ENCODE measurements around the gene CT45A2. TPM values are rescaled to one million over a fixed set of nuclear protein-coding genes. Genes with fewer than 3 reads are reported as not detected.
"Not testable (repeated sequence)": the region's sequence is repeated elsewhere in the genome, so short reads cannot be mapped to it uniquely, and the experiment has no call there.

CT45A2 gene, protein sequence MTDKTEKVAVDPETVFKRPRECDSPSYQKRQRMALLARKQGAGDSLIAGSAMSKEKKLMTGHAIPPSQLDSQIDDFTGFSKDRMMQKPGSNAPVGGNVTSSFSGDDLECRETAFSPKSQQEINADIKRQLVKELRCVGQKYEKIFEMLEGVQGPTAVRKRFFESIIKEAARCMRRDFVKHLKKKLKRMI
- not detected in 2 replicates for total RNA-seq

DNA sequence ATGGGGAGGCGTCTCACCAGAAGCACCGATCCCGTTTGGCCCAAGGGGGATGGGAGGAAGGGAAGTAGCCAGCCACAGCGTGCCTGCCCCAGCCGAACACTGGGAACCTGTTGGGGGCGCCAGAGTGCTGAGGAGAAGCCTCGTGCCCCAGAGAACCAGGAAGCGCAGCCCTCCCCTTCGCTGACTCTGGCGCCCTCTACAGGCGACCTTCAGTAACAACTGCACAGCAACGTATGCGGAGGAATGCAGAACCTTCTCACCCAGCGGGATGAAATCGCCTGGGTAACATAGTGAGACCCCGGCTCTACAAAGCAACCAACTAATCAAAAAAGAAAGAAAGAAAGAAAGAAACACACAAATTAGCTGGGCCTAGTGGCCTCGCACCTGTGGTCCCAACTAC, at the start of gene CT45A2:
Gene CT45A2, minus strand, starts transcription at position 101 of the 400 bp plus-strand sequence. CDS start 3,747 bp downstream, outside the sequence.
- intact Hi-C loops (cut with micrococcal nuclease): not testable (repeated sequence)

DNA sequence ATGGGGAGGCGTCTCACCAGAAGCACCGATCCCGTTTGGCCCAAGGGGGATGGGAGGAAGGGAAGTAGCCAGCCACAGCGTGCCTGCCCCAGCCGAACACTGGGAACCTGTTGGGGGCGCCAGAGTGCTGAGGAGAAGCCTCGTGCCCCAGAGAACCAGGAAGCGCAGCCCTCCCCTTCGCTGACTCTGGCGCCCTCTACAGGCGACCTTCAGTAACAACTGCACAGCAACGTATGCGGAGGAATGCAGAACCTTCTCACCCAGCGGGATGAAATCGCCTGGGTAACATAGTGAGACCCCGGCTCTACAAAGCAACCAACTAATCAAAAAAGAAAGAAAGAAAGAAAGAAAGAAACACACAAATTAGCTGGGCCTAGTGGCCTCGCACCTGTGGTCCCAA, 34.6 kb upstream of the CT45A2 start, which contains the start of gene CT45A8:
Gene CT45A8, minus strand, starts transcription at position 101 of the 400 bp plus-strand sequence. CDS start 3,755 bp downstream, outside the sequence.
- intact Hi-C loops (cut with micrococcal nuclease): not testable (repeated sequence)

DNA sequence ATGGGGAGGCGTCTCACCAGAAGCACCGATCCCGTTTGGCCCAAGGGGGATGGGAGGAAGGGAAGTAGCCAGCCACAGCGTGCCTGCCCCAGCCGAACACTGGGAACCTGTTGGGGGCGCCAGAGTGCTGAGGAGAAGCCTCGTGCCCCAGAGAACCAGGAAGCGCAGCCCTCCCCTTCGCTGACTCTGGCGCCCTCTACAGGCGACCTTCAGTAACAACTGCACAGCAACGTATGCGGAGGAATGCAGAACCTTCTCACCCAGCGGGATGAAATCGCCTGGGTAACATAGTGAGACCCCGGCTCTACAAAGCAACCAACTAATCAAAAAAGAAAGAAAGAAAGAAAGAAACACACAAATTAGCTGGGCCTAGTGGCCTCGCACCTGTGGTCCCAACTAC, 17.4 kb upstream of the CT45A2 start, which contains the start of gene CT45A7:
Gene CT45A7, minus strand, starts transcription at position 101 of the 400 bp plus-strand sequence. CDS start 3,747 bp downstream, outside the sequence.
- intact Hi-C loops (cut with micrococcal nuclease): not testable (repeated sequence)

DNA sequence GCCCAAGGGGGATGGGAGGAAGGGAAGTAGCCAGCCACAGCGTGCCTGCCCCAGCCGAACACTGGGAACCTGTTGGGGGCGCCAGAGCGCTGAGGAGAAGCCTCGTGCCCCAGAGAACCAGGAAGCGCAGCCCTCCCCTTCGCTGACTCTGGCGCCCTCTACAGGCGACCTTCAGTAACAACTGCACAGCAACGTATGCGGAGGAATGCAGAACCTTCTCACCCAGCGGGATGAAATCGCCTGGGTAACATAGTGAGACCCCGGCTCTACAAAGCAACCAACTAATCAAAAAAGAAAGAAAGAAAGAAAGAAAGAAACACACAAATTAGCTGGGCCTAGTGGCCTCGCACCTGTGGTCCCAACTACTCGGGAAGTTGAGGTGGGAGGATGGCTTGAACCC, 17.1 kb downstream of the CT45A2 start, which contains the start of gene CT45A6:
Gene CT45A6, minus strand, starts transcription at position 101 of the 400 bp plus-strand sequence. CDS start 3,794 bp downstream, outside the sequence.
- intact Hi-C loops (cut with micrococcal nuclease): not testable (repeated sequence)

DNA sequence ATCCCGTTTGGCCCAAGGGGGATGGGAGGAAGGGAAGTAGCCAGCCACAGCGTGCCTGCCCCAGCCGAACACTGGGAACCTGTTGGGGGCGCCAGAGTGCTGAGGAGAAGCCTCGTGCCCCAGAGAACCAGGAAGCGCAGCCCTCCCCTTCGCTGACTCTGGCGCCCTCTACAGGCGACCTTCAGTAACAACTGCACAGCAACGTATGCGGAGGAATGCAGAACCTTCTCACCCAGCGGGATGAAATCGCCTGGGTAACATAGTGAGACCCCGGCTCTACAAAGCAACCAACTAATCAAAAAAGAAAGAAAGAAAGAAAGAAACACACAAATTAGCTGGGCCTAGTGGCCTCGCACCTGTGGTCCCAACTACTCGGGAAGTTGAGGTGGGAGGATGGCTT, 34.4 kb downstream of the CT45A2 start, which contains the start of gene CT45A5:
Gene CT45A5, minus strand, starts transcription at position 101 of the 400 bp plus-strand sequence. CDS start 3,774 bp downstream, outside the sequence.
- intact Hi-C loops (cut with micrococcal nuclease): not testable (repeated sequence)

DNA sequence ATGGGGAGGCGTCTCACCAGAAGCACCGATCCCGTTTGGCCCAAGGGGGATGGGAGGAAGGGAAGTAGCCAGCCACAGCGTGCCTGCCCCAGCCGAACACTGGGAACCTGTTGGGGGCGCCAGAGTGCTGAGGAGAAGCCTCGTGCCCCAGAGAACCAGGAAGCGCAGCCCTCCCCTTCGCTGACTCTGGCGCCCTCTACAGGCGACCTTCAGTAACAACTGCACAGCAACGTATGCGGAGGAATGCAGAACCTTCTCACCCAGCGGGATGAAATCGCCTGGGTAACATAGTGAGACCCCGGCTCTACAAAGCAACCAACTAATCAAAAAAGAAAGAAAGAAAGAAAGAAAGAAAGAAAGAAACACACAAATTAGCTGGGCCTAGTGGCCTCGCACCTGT, 51.7 kb downstream of the CT45A2 start, which contains the start of gene CT45A3:
Gene CT45A3, minus strand, starts transcription at position 101 of the 400 bp plus-strand sequence. CDS start 3,747 bp downstream, outside the sequence.
- intact Hi-C loops (cut with micrococcal nuclease): not testable (repeated sequence)

Other genes starting within 250 kb of the CT45A2 start
- gene CT45A1, start 106.4 kb downstream of the CT45A2 start, total RNA-seq: not detected in 2 replicates
- gene CT45A3, start 51.8 kb downstream of the CT45A2 start, total RNA-seq: not detected in 2 replicates
- gene CT45A5, start 34.5 kb downstream of the CT45A2 start, total RNA-seq: not detected in 2 replicates
- gene CT45A6, start 17.2 kb downstream of the CT45A2 start, total RNA-seq: not detected in 2 replicates
- gene CT45A7, start 17.3 kb upstream of the CT45A2 start, total RNA-seq: not detected in 2 replicates
- gene CT45A8, start 34.5 kb upstream of the CT45A2 start, total RNA-seq: not detected in 2 replicates
- gene CT45A9, start 51.8 kb upstream of the CT45A2 start, total RNA-seq: not detected in 2 replicates
- not detected in 2 replicates for gene CT45A10, start 73.4 kb upstream of the CT45A2 start, total RNA-seq
- gene SAGE1, start 73.7 kb upstream of the CT45A2 start, total RNA-seq: not detected in 2 replicates
- 21.4 and 22.1 TPM in 2 replicates for gene MMGT1, start 154.0 kb upstream of the CT45A2 start, total RNA-seq
- gene SLC9A6, start 165.4 kb upstream of the CT45A2 start, total RNA-seq: 17.5 and 18.2 TPM in 2 replicates